Putamen (tissue), 1 donor: ENCODE results near the gene PIGC.
"Not testable (repeated sequence)": the region's sequence is repeated elsewhere in the genome, so short reads cannot be mapped to it uniquely, and the experiment has no call there.

Experiments used
- DNase-seq: peaks from one replicate; pipeline ENCODE4 v3.0.0-alpha.2; 2016; ENCODE audit warnings: low spot score

PIGC gene

DNA sequence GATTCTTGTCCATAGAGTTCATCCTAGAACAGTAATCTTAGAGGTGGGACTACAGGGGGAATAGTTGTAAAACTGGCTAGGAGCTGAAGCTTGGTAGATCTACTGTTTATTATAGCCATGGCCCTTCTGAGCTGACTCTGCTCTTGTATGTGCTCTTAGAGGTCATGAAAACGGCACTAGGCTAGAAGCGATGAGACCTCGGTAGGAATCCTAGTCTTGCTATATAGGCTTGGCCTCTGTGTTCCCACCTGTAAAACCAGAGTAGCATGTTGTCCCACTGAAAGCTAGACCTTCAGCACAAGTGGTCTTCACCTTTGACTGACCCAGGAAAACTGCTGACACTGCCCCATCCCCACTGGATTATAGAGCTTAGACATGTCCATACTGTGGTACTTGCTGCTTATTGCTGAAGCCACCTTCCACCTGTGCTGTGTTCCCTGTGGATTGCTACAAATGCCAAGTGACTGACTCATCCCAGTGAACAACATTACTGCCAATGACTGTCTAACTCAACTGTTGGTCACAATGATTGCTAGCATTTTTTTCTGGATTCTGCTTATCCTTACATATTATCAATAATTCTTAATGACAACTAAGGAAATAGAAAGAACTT is 23.0 kb upstream of the PIGC start:
- no peak for DNase-seq

DNA sequence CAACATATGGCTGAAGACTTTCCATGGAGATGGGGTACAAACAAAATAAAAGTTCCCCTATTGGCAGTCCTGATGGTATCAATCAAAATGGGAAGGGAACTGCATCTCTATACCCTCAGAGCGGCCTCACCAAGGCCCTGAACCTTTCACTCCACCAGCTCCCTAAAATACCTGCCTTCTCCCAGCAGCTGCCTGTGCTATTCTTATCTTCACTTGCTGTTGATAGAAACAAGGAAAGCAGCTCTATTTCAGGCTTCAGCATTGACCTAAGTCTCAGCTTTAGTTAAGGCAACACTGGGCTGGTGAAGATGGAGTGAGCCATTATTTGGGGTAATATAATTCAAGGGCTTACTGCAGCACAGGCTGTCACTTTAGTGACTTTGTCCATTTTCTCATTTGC is 21.7 kb upstream of the PIGC start:
- DNase-seq, result no peak

- no peak for DNase-seq
Measured at GRCh38 chr1:172460887-172461315, 17.0 kb upstream of the PIGC start.

DNA sequence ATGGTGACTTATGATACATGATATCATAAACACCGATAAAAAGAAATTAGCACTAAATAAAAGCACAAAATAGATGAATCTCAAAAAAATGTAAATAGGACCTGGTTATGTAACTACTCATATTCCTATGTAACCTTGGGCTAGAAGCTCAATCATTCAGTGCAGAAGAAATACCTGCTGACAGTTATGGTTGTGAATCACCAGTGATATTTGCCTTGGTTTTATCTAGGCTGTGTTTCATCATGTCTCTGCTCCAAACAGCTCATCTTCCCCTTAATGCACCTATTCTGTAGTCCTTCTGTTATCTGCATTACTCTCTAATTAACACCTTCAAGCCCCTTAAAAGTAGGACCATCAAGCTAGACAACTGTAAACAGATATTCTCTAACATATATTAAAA is 16.3 kb upstream of the PIGC start:
- no peak for DNase-seq

GRCh38 chr1:172457479-172458130 is 13.7 kb upstream of the PIGC start:
- DNase-seq, result no peak

DNA sequence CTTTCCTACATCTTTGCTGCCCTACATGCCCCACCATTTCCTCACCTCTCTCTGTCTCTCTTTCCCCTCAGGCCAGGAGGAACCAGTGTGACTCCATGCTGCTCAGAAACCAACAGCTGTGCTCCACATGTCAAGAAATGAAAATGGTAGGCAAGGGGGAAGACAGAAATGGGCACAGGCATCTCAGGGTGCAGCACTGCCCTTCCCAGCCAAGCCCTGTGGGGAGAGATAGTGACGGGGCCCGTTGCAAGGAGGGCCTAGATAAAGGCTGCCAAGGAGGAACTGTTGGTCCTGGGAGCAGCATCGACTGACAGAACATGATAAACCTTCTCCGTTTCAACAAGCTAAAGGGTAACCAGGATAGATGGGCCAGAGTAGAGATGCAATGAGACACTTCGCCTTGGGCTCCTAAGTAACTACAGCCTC is 12.5 kb upstream of the PIGC start:
- DNase-seq, result no peak

DNA sequence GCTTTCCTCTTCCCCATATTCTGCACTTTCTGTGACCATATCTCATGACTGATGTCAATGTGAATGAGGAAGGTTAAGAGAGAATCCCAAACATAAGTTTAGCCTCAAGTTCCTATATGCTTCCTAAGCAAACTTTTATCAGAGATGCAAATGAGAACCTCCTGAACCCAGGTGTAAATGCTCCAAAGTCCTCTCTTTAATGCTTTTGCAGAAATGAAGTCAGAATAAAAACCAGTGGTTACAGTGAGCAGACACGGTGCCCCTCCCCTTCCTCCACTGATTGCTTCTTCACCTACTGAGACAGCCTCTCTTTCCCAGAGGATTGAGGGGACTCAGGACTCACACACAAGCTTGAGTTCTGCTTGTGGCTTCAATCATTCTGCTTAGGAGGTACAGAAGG is 11.6 kb upstream of the PIGC start:
- no peak for DNase-seq

- DNase-seq, result no peak
Measured at GRCh38 chr1:172453607-172454006, 9.7 kb upstream of the PIGC start.

- no peak for DNase-seq
Measured at GRCh38 chr1:172453153-172453545, 9.3 kb upstream of the PIGC start.

DNA sequence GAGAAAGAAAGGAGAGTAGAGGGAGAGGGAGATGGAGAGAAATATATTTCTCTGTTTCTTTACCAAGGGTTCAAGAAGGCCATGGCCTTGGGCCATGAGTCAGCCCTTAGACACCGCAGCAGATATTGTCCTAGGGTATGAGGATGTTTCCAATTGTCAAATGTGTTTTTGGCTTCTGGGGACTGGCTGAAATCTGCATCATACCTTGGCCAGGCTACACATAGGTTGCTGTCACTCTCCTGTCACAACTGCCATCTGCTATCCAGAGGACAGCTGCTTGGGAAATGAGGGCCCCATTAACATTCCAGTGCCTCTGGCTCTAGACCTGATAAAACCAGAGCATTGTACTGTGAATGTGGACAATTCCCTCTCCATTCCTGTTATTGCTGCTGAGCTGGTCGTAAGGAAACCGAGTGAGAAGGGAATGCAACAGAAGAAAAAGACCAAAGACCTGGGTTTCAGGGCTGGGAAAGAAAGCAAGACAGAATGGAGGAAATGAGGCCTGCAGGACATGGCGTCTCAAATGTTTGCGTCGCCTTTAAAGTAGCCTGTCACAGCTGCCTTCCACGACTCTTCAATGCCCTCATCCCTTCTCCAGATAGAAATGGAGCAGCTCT is 8.8 kb upstream of the PIGC start:
- DNase-seq, result no peak

GRCh38 chr1:172451002-172451443 is 7.2 kb upstream of the PIGC start:
- peak; percentile 34 for DNase-seq

DNA sequence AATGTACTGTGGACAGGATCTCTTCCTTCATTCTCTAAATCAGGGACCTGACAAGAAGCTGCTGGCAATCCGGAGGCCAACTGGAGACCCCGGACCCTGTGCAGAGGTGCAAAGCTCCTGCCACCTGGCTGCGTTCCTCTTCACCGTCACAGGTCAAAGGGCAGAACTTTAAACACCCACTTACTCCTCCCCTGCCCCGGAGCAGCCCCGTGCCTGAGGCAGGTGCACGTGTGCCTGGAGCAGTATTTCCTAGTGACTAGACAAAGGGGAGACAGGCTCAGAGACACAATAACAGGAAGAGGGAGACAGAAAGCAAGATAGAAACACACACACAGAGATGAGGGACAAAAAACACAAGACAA is 6.6 kb upstream of the PIGC start:
- no peak for DNase-seq

DNA sequence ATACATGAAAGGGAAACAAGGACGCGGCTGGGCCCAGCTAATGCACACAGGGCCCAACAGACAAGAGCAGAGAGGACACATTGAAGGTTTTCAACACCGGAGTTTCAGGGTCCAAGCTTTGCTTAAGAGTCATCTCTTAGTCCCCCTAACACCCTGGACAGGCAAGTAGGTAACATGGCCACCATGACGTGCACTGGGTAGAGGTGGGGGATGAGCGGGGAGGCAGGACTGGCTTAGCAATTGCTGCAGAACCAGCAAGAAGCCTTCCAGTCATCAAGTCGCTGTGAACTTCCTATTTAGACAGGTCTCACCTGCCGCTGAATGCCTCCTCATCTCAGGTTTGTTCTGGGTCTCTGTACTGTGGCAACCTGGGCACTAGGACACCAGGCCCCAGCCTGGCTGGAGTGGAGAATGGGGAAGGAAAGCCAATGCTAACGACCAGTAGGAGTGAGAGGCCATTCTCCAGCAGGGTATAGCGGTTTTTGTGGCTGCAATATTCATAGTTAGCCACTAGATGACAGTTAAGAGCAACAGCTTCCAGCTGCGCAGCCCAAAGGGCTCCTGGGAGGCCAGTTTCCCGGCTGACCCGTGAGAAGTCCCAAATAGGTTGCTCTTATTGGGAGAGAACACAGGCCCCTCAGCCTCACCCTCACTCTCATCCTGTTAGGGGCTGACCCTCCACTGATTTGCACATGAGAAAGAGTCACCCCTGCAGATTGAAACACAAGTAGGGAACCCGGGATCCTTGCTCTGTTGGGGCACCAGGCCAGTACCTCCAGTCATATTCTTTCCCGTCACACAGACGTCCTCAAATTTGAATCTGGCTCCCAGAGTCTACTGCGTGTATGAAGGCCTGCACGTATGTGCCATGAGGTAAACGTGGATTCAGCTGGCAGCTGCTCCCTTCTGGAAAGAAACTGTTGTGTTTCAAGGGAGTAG is 6.0 kb upstream of the PIGC start:
- peak; percentile 21 for DNase-seq

DNA sequence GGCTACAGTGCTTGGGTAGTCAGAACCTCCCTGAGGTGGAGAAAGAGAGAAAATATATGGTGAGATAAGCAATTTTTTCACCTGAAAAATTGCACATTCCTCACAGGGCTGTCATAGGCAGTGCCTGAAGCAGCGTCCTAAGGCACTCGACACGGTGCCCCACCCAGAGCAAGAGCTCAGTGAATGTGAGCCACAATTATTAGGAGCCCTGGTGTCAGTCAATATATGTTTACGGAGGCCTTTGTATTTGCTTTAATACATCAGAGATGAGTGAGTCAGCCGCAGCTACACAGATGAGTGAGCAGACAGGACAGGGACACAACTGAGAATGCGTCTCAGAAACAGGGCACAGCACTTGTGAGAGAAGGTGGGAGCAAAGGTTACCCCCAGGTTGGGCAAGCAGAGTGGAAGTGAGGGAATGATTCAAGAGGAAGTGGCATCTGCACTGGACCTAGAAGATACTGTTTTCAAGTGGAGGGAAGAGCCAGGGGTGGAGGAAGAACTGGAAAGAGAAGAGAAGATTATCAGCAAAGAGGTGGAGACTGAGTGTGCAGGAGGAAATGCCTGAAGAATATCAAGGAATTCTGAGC is 5.2 kb upstream of the PIGC start:
- DNase-seq, result no peak

DNA sequence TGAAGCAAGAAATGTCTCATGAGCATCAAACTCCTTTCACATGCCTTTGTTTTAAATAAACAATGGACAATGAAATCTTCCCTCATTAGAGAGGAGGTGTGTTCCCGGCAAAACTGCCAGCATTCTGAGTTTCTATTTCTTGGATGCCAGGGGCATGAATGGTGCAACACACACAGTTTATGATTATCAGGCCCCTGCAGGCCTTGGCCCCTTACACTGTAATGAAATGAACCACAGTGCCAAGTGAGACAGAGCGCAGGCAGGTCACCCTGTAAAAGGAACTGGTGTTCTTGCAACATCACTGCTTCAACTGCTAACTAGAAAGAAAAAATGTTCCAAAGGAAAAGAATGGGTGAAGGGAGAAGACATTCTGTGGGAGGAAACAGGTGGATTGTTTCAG is 3.8 kb upstream of the PIGC start:
- DNase-seq, result no peak

DNA sequence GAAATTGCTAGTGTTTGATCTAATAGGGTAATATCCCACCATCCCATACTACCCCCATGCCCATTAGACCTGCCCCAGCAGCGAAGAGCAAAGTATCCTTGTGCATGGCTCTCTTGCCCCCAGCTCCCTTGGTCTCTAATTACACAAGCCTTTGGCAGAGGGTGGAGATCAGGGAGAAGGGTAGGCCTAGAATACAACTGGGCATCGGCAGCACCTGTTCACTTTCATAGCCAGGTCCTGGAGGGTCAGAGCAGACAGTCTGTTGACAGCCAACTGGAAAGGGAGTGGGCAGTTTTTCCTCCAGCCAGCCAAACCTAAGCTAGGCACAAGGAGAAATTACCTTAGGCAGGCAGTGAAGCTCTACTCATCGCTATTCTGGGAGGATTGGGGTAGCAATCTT is 2.7 kb upstream of the PIGC start:
- DNase-seq, result no peak

GRCh38 chr1:172442843-172443565 is 865 bp downstream of the PIGC start:
- no peak for DNase-seq

- no peak for DNase-seq
Measured at GRCh38 chr1:172442404-172442803, 1.5 kb downstream of the PIGC start.

GRCh38 chr1:172437183-172437582 is 6.7 kb downstream of the PIGC start:
- not testable (repeated sequence) for DNase-seq

DNA sequence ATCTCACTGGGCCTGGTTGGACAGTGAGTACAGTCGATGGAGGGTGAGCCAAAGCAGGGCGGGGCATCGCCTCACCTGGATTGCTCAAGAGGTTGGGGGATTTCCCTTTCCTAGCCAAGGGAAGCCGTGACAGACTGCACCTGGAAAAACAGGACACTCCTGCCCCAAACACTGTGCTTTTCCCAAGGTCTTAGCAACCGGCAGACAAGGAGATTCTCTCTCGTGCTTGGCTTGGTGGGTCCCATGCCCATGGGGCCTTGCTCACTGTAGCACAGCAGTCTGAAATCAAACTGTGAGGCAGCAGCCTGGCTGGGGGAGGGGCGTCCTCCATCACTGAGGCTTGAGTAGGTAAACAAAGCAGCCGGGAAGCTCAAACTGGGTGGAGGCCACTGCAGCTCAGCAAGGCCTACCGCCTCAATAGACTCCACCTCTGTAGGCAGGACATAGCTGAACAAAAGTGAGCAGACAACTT is 12.1 kb downstream of the PIGC start:
- DNase-seq, result no peak

DNA sequence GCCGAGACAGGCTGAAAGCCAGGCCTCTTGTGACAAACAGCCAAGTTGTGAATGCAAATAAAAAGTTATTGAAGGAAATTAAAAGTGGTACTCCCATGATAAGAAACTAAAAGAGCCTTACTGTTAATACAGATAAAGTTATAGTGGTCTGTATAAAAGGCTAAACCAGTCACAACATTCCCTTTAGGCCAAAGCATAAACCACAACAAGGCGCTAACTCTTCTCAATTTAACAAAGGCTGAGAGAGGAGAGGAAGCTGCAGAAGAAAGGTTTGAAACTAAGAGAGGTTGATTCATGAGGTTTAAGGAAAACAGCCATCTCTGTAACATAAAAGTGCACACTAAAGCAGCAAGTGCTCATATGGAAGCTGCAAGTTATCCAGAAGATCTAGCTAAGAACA is 12.7 kb downstream of the PIGC start:
- DNase-seq, result no peak

DNA sequence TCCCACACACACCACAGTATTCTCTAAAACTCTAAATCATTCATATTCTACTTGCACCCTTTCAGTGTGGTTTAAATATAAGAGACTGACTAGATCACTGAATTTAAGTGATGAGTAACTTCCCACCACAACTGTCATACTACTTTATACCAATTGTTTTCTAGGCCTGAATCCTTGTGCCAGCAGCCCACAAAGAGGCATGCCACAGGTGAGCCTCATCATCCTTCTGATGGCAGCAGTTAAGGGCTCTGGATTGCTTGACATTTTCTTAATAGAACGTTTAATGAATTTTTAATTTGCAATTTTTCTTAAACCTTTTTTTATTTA is 13.8 kb downstream of the PIGC start:
- no peak for DNase-seq
